ENCODE results near the gene CPZ. TPM values are rescaled to one million over a fixed set of nuclear protein-coding genes. Genes with fewer than 3 reads are reported as not detected.
"Not testable (repeated sequence)": the region's sequence is repeated elsewhere in the genome, so short reads cannot be mapped to it uniquely, and the experiment has no call there.

Gene CPZ
- total RNA-seq, 2 donors from 2014 or later: 0.90 to 1.2 TPM

DNA sequence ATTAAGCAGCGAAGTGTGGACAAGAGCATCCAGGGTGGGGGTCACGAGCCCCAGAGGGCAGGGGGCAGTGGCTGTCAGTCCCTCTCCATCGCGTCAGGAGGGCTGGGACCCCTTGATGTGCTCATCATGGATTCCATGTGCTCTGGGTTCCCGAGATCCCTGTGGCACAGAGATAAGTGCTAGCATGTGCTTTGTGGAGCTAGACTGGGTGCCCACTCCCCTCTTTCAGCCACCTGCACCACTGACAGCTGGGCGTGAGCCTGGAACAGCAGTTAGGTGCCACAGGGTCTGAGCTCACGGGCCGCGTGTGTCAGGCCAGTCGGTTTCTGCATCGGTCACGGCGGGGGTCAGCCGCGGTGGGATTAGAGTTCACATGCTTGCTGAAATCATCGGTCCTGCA, 24.3 kb downstream of the CPZ start:
- Histone ChIP-seq H3K4me1 (no peaks in the 10 kb centered on the region), H3K27me3 (no peaks in the 10 kb centered on the region), H3K4me3 (no peak overlapping the region), H3K36me3 (no peaks in the 10 kb centered on the region), H3K9me3 (no peaks in the 10 kb centered on the region), H3K27ac (no peak overlapping the region)
- DNase-seq (ENCODE audit: low spot score): no peak
- TF ChIP-seq, protein P1, sequence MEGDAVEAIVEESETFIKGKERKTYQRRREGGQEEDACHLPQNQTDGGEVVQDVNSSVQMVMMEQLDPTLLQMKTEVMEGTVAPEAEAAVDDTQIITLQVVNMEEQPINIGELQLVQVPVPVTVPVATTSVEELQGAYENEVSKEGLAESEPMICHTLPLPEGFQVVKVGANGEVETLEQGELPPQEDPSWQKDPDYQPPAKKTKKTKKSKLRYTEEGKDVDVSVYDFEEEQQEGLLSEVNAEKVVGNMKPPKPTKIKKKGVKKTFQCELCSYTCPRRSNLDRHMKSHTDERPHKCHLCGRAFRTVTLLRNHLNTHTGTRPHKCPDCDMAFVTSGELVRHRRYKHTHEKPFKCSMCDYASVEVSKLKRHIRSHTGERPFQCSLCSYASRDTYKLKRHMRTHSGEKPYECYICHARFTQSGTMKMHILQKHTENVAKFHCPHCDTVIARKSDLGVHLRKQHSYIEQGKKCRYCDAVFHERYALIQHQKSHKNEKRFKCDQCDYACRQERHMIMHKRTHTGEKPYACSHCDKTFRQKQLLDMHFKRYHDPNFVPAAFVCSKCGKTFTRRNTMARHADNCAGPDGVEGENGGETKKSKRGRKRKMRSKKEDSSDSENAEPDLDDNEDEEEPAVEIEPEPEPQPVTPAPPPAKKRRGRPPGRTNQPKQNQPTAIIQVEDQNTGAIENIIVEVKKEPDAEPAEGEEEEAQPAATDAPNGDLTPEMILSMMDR (IDR thresholded peaks at IDR 0.05): no peak

DNA sequence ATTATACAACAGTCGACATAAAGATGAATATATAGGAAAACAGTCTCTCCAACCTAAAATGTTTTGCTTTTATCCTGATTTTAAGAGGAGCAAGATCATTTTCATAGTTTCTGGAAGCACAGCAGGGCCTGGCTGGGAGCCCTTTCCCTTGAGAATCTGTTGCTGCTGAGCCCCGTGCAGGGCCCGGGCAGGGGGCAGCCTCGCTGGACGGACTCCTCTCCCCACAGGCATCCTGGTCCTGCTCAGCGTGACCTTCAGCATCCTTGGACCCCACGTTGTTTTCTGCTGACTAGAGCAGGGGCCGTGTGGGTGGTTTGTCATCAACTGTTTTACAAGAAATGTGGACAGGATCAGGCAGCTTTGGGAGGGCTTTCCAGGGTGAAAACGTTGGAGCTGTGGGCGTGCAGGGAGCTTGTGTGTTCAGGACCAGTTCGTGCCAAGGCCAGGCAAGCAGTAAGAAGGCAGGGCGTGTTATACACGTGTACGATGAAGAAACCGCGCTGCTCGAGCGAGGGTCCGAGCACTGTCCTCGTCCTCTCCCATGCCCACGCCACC, 25.0 kb downstream of the CPZ start:
- Histone ChIP-seq H3K36me3 (no peaks in the 10 kb centered on the region), H3K27ac (no peak overlapping the region), H3K4me1 (no peaks in the 10 kb centered on the region), H3K27me3 (no peaks in the 10 kb centered on the region), H3K4me3 (no peak overlapping the region), H3K9me3 (no peaks in the 10 kb centered on the region)
- no peak for DNase-seq (ENCODE audit: low spot score)
- TF ChIP-seq, protein P1 (IDR thresholded peaks at IDR 0.05): no peak

DNA sequence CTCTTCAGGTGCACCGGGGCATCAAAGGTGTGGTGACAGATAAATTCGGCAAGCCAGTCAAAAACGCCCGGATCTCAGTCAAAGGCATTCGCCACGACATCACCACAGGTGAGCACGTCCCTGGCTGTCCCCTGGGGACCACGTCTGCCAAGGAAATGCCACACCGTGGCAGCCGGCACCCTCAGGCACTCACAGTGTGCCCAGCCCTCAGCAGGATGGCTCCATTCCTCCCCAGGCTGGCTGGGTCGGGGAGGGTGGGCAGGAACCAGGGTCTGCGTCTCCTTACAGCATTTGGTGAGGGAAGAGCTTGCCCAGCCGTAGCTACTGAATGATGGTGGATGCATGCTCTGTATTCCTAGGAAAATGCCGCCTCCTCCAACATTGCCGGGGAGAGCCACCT, 25.9 kb downstream of the CPZ start:
- Histone ChIP-seq H3K9me3 (no peaks in the 10 kb centered on the region), H3K36me3 (no peaks in the 10 kb centered on the region), H3K4me1 (no peaks in the 10 kb centered on the region), H3K27me3 (no peaks in the 10 kb centered on the region), H3K4me3 (no peak overlapping the region), H3K27ac (no peak overlapping the region)
- TF ChIP-seq, protein P1 (IDR thresholded peaks at IDR 0.05): no peak
- DNase-seq (ENCODE audit: low spot score): no peak

DNA sequence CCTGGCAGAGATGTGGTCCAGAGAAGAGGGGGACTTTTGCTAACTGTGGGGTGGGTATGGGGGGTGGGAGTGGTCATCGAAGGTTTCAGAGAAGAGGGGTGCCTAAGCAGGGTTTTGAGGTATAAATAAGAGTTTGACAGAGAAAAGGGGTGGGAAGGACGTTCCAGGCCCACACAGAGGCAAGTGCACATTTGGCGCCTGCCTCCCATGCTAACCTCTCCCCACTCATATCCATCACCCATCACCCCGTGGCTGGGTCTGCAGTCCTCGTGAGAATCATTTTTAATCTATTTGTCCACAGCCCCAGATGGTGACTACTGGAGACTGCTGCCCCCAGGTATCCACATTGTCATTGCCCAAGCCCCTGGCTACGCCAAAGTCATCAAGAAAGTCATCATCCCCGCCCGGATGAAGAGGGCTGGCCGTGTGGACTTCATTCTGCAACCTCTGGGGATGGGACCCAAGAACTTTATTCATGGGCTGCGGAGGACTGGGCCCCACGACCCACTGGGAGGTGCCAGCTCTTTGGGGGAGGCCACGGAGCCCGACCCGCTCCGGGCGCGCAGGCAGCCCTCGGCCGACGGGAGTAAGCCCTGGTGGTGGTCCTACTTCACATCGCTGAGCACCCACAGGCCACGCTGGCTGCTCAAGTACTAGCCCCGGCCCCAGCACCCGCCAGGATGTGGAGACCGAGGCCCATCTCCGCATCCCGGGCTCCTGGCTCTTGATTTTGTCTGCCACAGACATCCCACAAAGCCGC, 26.6 kb downstream of the CPZ start:
- H3K4me1 ChIP-seq: no peaks in the 10 kb centered on the region
- no peak for DNase-seq (ENCODE audit: low spot score)
- TF ChIP-seq, protein P1 (IDR thresholded peaks at IDR 0.05): no peak
- H3K36me3 ChIP-seq: no peaks in the 10 kb centered on the region
- H3K4me3 ChIP-seq: no peak overlapping the region
- H3K27ac ChIP-seq: no peak overlapping the region
- no peaks in the 10 kb centered on the region for H3K9me3 ChIP-seq
- no peaks in the 10 kb centered on the region for H3K27me3 ChIP-seq

DNA sequence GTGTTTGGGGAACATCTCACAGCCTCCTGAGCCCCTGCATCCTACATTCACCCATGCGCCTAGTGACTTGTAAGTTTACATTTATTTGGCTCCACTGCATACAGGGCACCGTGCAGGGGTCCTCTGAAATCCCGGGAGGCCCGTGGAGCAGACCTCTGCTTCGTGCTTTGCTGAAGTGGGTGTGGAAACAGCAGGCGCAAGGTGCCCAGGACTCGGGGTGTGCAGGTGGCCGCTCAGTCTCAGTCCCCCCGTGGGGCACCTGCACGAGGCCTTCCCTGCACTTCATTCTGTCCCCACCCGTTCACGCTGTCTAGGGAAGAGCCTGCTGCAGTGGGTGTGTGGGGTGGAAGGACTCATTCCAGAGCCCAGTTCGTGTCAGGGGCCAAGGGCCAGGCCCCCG, 28.6 kb downstream of the CPZ start:
- DNase-seq (ENCODE audit: low spot score); H3K27me3 ChIP-seq; H3K36me3 ChIP-seq; H3K4me1 ChIP-seq; H3K9me3 ChIP-seq; H3K27ac ChIP-seq; H3K4me3 ChIP-seq: not testable (repeated sequence)

DNA sequence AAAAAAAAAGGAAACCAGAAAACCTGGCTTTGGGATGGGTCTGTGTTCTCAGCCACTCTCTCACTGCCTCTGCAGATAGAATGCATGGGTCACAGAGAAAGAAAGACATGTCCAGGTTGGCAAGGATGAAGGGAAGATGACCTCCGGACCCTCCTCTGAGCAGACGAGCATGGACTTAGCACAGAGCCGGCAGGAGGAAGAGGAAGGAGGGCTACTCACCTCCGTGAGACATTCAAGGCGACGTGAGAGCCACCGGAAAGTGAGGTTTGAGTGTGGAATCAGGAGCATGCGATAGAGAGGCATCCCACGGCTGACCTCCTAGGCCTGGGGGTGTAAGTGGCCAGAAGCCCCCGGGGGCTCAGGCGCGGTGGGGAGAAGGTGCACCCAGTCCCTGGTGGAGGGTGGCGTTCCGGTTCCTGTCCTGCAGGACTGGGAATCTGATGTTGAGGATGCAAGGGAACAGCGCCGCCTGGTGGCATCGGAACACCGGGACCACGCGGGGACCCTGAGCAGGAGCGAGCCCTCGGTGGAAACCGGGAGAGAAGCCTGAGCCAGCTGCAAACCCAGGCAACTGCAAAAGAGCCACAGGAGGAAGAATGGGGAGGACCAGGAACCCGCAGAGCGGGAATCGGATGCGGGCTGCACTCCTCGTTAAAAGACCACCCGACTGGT, 32.2 kb downstream of the CPZ start:
- DNase-seq (ENCODE audit: low spot score); H3K27ac ChIP-seq; H3K27me3 ChIP-seq; H3K4me3 ChIP-seq; H3K4me1 ChIP-seq; H3K9me3 ChIP-seq; H3K36me3 ChIP-seq: not testable (repeated sequence)

DNA sequence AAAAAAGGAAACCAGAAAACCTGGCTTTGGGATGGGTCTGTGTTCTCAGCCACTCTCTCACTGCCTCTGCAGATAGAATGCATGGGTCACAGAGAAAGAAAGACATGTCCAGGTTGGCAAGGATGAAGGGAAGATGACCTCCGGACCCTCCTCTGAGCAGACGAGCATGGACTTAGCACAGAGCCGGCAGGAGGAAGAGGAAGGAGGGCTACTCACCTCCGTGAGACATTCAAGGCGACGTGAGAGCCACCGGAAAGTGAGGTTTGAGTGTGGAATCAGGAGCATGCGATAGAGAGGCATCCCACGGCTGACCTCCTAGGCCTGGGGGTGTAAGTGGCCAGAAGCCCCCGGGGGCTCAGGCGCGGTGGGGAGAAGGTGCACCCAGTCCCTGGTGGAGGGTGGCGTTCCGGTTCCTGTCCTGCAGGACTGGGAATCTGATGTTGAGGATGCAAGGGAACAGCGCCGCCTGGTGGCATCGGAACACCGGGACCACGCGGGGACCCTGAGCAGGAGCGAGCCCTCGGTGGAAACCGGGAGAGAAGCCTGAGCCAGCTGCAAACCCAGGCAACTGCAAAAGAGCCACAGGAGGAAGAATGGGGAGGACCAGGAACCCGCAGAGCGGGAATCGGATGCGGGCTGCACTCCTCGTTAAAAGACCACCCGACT, 37.8 kb downstream of the CPZ start:
- not testable (repeated sequence) for DNase-seq (ENCODE audit: low spot score); H3K36me3 ChIP-seq; H3K4me3 ChIP-seq; H3K27me3 ChIP-seq; H3K4me1 ChIP-seq; H3K27ac ChIP-seq; H3K9me3 ChIP-seq

DNA sequence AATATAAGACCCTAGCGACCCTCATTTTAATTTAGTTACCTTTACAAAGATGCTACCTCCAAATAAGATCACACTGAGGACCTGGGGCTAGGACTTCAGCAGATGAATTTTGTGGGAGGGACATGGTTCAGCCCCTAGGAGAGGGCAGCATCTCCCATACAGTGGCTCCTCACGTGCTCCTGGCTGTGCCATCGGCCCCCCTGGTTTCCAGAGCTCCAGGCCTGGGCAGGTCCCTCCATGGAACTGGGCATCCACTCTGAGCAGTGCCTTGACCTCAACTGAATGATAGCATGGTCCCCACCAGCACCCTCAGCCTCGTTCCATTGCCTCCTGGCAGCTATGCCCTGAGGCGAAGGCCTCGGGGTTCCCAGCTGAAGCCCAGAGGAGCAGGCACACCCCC, 39.3 kb downstream of the CPZ start:
- not testable (repeated sequence) for H3K27me3 ChIP-seq; H3K4me1 ChIP-seq; H3K9me3 ChIP-seq; H3K4me3 ChIP-seq; H3K36me3 ChIP-seq; DNase-seq (ENCODE audit: low spot score); H3K27ac ChIP-seq

DNA sequence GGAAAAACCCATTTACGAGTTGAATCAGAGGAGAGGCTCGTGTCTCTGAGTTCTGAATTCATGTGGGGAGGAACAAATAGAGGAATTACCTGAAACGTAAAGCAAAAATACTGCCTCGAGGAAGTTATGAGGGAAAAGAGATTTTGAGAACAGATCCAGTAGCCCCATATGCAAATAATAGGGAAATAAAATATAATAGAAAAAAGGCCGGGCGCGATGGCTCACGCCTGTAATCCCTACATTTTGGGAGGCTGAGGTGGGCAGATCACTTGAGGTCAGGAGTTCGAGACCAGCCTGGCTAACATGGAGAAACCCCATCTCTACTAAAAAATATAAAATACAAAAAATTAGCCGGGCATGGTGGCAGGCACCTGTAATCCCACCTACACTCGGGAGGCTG, 42.2 kb downstream of the CPZ start:
- H3K9me3 ChIP-seq; H3K27ac ChIP-seq; H3K4me1 ChIP-seq; DNase-seq (ENCODE audit: low spot score); H3K4me3 ChIP-seq; H3K36me3 ChIP-seq; H3K27me3 ChIP-seq: not testable (repeated sequence)

DNA sequence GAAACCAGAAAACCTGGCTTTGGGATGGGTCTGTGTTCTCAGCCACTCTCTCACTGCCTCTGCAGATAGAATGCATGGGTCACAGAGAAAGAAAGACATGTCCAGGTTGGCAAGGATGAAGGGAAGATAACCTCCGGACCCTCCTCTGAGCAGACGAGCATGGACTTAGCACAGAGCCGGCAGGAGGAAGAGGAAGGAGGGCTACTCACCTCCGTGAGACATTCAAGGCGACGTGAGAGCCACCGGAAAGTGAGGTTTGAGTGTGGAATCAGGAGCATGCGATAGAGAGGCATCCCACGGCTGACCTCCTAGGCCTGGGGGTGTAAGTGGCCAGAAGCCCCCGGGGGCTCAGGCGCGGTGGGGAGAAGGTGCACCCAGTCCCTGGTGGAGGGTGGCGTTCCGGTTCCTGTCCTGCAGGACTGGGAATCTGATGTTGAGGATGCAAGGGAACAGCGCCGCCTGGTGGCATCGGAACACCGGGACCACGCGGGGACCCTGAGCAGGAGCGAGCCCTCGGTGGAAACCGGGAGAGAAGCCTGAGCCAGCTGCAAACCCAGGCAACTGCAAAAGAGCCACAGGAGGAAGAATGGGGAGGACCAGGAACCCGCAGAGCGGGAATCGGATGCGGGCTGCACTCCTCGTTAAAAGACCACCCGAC, 43.5 kb downstream of the CPZ start:
- not testable (repeated sequence) for H3K9me3 ChIP-seq; H3K4me3 ChIP-seq; H3K4me1 ChIP-seq; H3K36me3 ChIP-seq; DNase-seq (ENCODE audit: low spot score); H3K27ac ChIP-seq; H3K27me3 ChIP-seq
